Kidney glomerular epithelial cell (primary cell): ENCODE data around the gene TBL1Y.
"Not testable (repeated sequence)": the region's sequence is repeated elsewhere in the genome, so short reads cannot be mapped to it uniquely, and the experiment has no call there.

Source experiments
- DNase-seq: peaks from one replicate; lab custom pipeline; 2025; lab: John Stamatoyannopoulos, UW

Gene TBL1Y

DNA sequence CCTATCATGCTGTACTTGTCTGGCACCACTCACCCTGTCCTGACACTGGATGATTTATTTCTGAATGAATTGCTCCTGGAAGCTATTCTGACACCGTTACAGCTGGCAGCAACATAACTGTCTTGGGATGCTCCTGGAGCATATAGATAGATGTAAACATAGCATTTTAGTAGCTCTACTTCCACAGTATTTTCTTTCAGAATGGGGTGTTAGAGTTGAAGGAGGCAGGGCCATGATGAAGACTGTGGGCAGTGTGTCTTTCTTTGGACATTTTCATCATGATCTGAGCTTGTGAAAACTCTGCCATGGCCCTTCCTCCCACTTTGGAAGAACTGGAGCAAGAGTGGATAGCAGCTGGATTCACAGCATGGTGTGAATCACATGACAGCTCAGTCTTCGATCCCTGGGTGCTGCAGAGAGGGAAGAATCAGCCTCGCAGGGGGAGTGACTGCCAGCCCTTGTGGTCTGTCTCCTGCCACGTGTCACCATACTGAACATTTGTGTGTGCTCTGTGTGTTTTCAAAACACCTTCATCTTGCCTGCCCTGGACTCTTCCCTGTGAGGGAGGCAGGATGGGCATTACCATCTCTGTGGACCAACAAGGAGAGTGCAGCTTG lies 61.9 kb downstream of the TBL1Y start:
- no peak for DNase-seq

- DNase-seq: no peak
Observed at GRCh38 chrY:6974971-6975370, 64.5 kb downstream of the TBL1Y start.

DNA sequence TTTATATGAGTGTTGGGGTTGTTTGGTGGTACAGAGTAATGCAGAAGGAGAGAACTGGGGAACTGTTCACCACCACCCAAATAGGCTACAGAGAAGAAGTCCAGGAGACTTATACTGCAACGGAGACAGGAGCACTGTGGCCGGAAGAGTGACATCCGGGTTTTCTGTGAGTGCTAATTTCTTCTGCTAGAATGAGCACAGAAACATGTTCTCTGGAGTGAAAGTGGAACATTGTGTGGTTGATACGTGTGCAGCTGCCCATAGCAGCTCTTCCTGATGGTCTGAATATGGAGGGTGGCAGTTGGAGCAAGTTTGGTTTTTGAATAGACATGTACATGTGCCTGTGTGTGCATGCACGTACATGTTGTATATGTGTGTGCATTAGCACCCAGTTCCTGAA lies 67.3 kb downstream of the TBL1Y start:
- no peak for DNase-seq

GRCh38 chrY:6983221-6983620 lies 72.7 kb downstream of the TBL1Y start:
- DNase-seq: no peak

- DNase-seq: no peak
Observed at GRCh38 chrY:6987811-6988210, 77.3 kb downstream of the TBL1Y start.

- no peak for DNase-seq
Observed at GRCh38 chrY:6989886-6990620, 79.6 kb downstream of the TBL1Y start.

- DNase-seq: no peak
Observed at GRCh38 chrY:6992041-6992440, 81.5 kb downstream of the TBL1Y start.

GRCh38 chrY:6995987-6996386 lies 85.5 kb downstream of the TBL1Y start:
- peak; percentile 78 for DNase-seq

DNA sequence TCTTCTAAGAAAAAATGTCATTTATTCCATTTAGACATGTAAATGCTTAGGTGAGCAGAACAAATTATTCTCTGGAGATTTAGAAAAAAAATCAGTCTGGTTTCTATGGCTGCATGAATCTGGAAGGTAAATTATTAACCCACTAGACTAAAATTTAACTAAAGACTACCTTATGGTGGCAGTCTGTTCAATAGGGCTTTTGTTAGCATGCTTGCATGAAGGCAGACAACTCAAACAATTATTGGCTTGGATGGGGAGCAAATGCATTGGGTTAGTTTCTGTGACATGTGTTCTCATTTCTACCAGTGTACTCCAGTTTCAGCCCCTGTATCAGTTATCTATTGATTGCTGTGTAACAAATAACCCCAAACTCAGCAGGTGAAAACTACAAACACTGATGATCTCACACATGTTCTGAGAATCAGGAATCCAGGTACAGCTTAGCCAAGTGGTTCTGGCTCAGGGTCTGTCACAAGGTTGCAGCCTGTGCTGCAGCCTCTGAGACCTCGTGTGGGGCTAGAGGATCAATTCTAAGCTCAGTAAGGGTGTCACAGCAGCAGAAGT lies 87.1 kb downstream of the TBL1Y start:
- peak; percentile 2 for DNase-seq

DNA sequence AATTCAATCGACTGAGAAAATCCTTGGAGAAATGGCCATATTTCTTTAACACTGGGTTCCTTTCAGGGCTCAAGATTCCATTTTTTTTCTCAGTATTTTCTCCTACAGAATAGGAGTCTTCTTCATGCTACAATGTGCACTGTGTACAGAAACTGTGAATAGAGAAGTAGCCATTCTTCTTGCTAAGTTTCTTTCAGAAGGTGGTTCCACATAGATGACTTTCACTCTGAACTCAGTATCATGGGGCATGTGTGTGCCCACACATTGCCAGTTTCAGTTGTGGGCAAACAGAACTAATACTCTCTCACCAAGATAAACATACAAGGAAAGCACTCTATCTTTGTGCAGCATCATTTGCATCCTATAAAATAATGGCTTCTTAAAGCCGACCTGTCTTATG lies 89.4 kb downstream of the TBL1Y start:
- no peak for DNase-seq

DNA sequence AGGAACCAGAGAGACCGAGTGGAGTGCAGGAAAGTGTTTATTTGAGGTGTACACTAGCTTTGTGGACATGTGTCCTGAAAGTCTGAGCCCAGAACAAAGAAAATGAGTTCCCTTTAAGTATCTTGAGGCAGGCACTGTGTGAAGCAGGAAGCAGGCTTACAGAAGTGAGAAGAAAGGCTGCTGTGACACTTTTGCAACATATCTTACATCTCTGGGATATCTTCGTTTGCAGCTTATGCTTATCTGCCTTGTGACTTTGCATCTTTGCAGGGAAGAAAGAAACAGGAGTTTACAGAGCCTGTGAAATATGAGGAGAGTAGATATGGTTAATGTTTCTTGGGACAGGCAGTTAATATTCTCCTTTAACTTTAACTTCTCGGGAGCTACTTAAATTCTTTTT lies 92.1 kb downstream of the TBL1Y start:
- DNase-seq: no peak

- DNase-seq: no peak
Observed at GRCh38 chrY:7007911-7008310, 97.4 kb downstream of the TBL1Y start.

- no peak for DNase-seq
Observed at GRCh38 chrY:7008578-7009355, 98.3 kb downstream of the TBL1Y start.

DNA sequence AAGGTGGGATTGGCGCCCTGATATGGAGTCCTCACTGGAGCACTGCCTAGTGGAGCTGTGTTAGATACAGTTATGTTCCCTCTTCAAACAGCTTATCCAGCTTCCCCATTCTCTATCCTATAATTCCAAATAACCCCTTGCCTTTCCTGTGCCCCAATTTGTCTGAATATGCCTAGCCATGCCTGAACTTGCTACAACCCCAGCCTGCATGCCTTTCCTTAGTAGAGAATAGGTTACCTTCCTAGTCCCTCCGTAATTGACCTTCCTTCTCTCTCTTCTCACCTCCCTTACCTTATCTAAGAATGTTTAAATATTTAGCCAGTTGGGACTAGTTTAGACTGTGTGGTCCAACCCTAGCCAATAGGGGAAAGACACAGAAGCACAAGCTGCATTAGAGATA lies 102.6 kb downstream of the TBL1Y start:
- DNase-seq: no peak

GRCh38 chrY:7016521-7016920 lies 106.0 kb downstream of the TBL1Y start:
- no peak for DNase-seq

DNA sequence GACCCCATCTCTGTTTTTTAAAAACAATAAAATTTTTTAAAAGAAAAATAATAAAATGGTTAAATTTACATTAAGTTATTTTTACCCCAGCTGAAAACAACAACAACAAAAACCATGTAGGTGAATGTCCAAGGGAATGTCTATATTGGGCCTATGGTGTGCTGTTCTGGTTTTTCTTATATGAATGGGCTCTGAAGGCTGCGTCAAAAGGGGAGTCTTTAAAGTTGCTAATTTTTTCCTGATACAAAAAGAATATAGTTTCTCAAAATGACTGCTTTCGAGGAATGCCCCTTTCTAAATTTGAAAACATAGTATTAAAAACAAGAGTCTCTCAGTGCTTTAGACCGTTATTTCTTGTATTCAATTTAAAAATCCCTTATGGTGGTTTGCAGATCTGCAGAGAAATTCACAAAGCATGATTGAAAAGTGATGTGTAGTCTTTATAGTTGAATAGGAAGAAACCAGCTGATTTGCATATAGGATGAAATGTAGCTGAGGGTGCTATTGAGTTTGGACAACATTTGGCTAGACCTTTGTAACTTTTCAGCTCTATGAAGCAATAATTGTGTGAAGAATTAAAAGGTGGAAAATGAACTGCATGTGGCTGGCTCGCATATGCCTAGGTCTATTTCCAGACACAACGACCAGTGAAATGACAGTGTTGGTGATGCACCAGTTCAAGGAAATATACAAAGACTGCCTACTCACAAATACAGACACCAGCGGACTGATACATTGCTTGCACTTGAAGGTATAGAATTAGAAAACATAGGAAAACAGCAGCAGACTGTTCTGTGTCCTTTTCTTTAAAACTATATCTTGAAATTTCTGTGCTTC lies 107.0 kb downstream of the TBL1Y start:
- DNase-seq: no peak

DNA sequence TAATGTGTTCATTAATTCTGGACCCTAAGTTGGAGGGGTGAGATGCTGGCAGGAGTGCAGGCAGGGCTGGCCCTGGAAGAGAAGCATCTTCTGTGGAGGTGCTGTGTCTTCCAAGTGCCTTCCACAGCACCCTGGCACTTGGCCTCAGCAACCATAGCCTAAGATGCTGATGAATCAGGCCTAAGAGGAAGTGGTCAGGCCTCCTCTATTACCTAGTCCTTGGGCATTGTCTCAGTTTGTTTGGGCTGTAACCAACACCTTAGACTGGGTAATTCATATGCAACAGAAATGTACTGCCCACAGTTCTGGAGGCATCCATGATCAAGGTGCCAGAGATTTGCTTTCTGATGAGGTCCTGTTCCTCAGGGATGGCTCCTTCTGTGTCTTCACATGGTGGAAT lies 128.5 kb downstream of the TBL1Y start:
- DNase-seq: no peak

DNA sequence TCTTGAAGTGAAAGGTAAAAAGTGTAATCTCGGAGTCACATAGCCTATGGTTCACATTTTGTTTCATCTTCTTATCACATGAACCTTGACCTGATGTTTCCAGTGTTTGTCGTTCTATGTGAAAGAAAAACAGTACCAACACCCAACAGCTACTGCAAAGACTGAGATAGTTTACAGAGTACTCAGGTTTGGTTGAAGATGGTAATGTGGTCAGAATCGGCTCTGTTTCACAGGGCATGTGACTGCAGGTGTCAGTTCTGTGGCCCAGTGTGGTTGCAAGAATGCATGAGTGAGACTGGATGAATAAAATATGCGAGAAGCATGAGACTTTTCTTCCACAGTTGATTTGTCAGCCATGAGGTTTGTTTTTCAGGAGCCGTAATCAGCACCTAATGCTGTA lies 130.2 kb downstream of the TBL1Y start:
- DNase-seq: no peak

- DNase-seq: no peak
Observed at GRCh38 chrY:7041983-7042382, 131.5 kb downstream of the TBL1Y start.

GRCh38 chrY:7052461-7052860 lies 142.0 kb downstream of the TBL1Y start:
- DNase-seq: not testable (repeated sequence)

GRCh38 chrY:7056886-7057285 lies 146.4 kb downstream of the TBL1Y start:
- DNase-seq: no peak

DNA sequence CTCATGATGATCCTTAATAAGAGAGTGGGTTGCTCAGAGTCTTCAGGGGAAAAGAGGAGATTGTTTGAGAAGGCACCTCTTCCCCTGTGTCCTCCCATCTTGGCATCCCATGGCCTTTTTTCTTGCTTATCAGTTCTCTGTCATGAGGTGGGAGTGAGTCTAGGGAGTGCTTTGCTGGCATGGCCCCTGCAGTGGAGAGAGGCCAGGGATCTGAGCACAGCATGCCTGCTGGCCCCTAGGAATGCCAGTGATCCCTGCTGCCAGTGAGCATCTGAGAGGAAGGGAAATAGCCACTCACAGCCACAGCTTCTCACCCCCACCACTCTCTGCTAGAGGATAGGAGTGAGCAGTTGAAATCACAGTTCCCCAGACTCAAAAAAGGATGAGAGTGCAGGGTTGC lies 168.2 kb downstream of the TBL1Y start:
- no peak for DNase-seq
